22Rv1 (cell line): Measurements from ENCODE around the gene SARS1.

ENCODE experiments used
- ZFX ChIP-seq: fragments of 450-650 bp; IDR thresholded peaks from 2 replicates; pipeline ENCODE4 v1.6.1; 2017; ENCODE audit warnings: antibody characterized with exemption, borderline replicate concordance
- TF ChIP-seq, protein P1 (sequence below): fragments of 450-650 bp; IDR thresholded peaks from 2 replicates; pipeline ENCODE4 v1.5.1; 2017; ENCODE audit warnings: mild to moderate bottlenecking

DNA sequence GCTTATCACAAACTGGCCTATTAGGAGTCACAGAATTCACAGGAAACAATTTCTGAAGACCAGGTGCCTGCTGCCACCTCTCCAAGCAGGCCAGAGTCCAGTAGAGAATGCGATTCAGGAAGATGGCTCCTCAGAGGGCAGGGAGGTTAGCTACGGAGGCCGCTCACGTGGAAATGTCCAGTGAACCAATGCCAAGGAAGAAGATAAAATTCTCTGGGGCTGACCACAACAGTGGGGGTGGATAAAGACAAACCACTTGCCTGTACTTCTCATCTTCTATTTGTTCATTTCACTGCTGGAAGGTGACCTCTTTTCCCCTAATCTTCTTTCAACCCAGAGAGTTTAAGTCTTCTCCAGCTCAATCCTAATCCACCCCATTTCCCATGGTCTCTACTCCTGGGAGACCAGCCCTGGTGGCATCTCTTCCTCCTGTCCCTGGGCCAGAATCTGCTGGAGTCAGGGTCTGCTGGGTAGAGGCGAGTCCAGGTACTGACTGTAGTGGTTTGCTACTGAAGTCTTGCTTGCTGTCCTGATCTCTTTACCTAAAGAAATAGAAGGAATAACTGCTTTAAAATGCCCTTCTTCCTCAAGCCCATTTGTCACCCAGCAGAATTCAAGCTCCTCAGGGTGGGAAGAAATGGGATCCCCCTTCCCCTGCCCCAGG is 66.0 kb downstream of the SARS1 start:
- TF ChIP-seq, protein P1, sequence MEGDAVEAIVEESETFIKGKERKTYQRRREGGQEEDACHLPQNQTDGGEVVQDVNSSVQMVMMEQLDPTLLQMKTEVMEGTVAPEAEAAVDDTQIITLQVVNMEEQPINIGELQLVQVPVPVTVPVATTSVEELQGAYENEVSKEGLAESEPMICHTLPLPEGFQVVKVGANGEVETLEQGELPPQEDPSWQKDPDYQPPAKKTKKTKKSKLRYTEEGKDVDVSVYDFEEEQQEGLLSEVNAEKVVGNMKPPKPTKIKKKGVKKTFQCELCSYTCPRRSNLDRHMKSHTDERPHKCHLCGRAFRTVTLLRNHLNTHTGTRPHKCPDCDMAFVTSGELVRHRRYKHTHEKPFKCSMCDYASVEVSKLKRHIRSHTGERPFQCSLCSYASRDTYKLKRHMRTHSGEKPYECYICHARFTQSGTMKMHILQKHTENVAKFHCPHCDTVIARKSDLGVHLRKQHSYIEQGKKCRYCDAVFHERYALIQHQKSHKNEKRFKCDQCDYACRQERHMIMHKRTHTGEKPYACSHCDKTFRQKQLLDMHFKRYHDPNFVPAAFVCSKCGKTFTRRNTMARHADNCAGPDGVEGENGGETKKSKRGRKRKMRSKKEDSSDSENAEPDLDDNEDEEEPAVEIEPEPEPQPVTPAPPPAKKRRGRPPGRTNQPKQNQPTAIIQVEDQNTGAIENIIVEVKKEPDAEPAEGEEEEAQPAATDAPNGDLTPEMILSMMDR = no peak
- no peak for TF ChIP-seq ZFX
